Activated naive CD4-positive, alpha-beta T cell treated with anti-CD3 and anti-CD28 coated beads, Interleukin-2, amount 10 ng/mL, durations not matched to agents 7 days and 5 days (primary cell): Measurements from ENCODE around the gene LGR6.
A peak's percentile ranks its signal among the peaks of the same experiment; 100 is the strongest.
"Not testable (repeated sequence)": the region's sequence is repeated elsewhere in the genome, so short reads cannot be mapped to it uniquely, and the experiment has no call there.

Experiments used
- CTCF ChIA-PET: fragments of 350-600 bp; sonication (Branson Sonifier 250); formaldehyde crosslinking; loops from one replicate; lab custom pipeline; 2021; ENCODE audit warnings: antibody characterized with exemption; lab: Charles Lee
- DNase-seq: peaks from one replicate; pipeline ENCODE4 v3.0.0-alpha.2; 2020
- H3K27ac Mint-ChIP-seq: one replicate; pipeline ENCODE4 v1.8.0; 2021; ENCODE audit warnings: mild to moderate bottlenecking, moderate library complexity, mixed read lengths
- H3K27me3 Mint-ChIP-seq: one replicate; pipeline ENCODE4 v1.8.0; 2021; ENCODE audit warnings: mild to moderate bottlenecking, mixed read lengths
- H3K36me3 Mint-ChIP-seq: one replicate; pipeline ENCODE4 v1.8.0; 2021; ENCODE audit warnings: mixed read lengths
- H3K4me1 Mint-ChIP-seq: one replicate; pipeline ENCODE4 v1.8.0; 2021; ENCODE audit warnings: mixed read lengths
- H3K4me3 Mint-ChIP-seq: one replicate; pipeline ENCODE4 v1.8.0; 2021; ENCODE audit warnings: mild to moderate bottlenecking, moderate library complexity, mixed read lengths
- H3K9me3 Mint-ChIP-seq: one replicate; pipeline ENCODE4 v1.8.0; 2021; ENCODE audit warnings: mixed read lengths

Gene LGR6, protein sequence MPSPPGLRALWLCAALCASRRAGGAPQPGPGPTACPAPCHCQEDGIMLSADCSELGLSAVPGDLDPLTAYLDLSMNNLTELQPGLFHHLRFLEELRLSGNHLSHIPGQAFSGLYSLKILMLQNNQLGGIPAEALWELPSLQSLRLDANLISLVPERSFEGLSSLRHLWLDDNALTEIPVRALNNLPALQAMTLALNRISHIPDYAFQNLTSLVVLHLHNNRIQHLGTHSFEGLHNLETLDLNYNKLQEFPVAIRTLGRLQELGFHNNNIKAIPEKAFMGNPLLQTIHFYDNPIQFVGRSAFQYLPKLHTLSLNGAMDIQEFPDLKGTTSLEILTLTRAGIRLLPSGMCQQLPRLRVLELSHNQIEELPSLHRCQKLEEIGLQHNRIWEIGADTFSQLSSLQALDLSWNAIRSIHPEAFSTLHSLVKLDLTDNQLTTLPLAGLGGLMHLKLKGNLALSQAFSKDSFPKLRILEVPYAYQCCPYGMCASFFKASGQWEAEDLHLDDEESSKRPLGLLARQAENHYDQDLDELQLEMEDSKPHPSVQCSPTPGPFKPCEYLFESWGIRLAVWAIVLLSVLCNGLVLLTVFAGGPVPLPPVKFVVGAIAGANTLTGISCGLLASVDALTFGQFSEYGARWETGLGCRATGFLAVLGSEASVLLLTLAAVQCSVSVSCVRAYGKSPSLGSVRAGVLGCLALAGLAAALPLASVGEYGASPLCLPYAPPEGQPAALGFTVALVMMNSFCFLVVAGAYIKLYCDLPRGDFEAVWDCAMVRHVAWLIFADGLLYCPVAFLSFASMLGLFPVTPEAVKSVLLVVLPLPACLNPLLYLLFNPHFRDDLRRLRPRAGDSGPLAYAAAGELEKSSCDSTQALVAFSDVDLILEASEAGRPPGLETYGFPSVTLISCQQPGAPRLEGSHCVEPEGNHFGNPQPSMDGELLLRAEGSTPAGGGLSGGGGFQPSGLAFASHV

DNA sequence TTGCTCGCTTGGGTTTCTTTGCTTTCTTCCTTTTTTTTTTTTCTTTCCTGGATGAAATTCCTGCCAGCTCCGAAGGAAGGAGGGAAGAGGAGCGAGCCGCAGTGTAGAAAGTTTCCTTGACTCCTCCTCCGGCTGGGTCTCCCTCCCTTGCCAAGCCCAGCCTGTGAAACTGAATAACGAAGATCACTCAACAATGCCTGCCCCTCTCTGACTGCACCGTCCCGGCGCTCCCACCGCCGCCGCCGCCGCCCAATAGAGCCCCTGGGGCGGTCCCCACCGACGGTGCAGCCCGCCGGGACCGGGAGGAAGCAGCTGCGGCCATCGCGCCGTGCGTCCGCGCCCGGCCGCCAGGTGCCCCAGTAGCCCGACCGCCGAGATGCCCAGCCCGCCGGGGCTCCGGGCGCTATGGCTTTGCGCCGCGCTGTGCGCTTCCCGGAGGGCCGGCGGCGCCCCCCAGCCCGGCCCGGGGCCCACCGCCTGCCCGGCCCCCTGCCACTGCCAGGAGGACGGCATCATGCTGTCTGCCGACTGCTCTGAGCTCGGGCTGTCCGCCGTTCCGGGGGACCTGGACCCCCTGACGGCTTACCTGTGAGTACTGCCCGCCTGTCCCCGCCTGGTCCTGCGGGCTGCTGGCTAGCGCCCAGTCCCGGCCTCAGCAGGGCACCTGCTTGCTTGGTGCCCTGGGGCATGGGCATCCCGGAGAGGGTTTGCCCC is at the start of gene LGR6:
LGR6 (plus strand) TSS at position 186 of the 714 bp plus-strand sequence; CDS start at position 377, 191 bp downstream.
- Mint-ChIP-seq H3K36me3 (no peaks in the 10 kb centered on the region), H3K4me3 (no peak within 1 kb of the TSS)

GRCh38 chr1:202144402-202145067 is 49.1 kb upstream of the LGR6 start, which contains the start of gene ARL8A:
Gene ARL8A, minus strand, starts transcription at chr1:202144737. Its CDS starts 165 bp downstream, at chr1:202144572.
- H3K9me3 Mint-ChIP-seq = no peaks in the 10 kb centered on the region
- peak within 1 kb of the TSS; percentile 89 for H3K27ac Mint-ChIP-seq
- peak; percentile 82 for DNase-seq
- no peaks in the 10 kb centered on the region for H3K27me3 Mint-ChIP-seq
- CTCF ChIA-PET = interaction anchor here (1.6 to 2.0 kb wide), 2 partner anchors 10 kb away, joined by 4 to 9 read pairs; no protein-coding TSS in a partner anchor
- H3K4me3 Mint-ChIP-seq = peak within 1 kb of the TSS; percentile 96
- peaks cover 45% of the 10 kb centered on the region for H3K4me1 Mint-ChIP-seq
- peaks cover 21% of the 10 kb centered on the region for H3K36me3 Mint-ChIP-seq

More for the DNA sequence above, at the start of gene LGR6:
- Mint-ChIP-seq H3K9me3 (no peaks in the 10 kb centered on the region), H3K27me3 (peaks cover 68% of the 10 kb centered on the region), H3K4me1 (peaks cover 11% of the 10 kb centered on the region), H3K27ac (no peak within 1 kb of the TSS)
- CTCF ChIA-PET = interaction anchor here (0.8 to 2.9 kb wide), 30 partner anchors 10 to 526 kb away, joined by 3 to 43 read pairs (median 4); partner anchors contain the start of genes PTPN7 and UBE2T
- no peak for DNase-seq

DNA sequence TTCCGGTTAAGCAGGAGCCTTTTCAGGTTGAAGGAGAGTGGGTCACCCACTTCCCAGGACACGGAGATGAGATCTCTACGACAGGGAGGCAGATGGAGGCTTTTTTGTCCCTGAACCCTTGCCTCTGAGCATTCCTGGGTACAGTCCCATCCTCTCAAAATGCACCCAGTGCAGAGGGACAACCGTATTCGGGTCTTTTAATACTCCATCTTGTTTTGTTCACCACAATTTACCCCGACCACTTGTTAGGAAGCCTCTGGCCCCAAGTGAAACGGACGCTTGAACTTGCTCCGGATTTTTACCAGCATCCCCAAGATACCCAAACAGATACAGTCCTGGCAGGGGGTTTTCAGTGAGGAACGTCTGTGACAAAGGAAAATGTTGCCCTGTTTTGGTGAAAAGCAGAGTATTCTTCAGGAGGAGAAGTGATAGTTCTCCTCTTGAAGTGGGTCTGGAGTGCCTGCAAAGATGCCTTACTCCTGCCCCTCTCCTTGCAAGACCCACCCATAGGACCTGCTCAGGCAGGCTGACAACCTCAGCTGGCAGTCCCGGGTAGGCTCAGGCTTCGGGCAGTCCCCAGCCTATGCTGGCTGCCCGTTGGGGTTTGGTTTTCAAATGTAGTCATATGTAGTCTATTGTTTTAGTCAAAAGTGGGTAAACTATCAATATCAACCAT is 48.4 kb upstream of the LGR6 start:
- peaks cover 26% of the 10 kb centered on the region for H3K36me3 Mint-ChIP-seq
- H3K27me3 Mint-ChIP-seq = no peaks in the 10 kb centered on the region
- peak; percentile 40 for DNase-seq
- H3K27ac Mint-ChIP-seq = peak overlapping the region; percentile 89
- no peaks in the 10 kb centered on the region for H3K9me3 Mint-ChIP-seq
- CTCF ChIA-PET = interaction anchor here (1.0 to 2.0 kb wide), 2 partner anchors 9 kb away, joined by 8 to 11 read pairs; no protein-coding TSS in a partner anchor
- H3K4me1 Mint-ChIP-seq = peaks cover 45% of the 10 kb centered on the region
- peak overlapping the region; percentile 80 for H3K4me3 Mint-ChIP-seq

GRCh38 chr1:202145744-202146140 is 47.9 kb upstream of the LGR6 start:
- not testable (repeated sequence) for H3K9me3 Mint-ChIP-seq, H3K27me3 Mint-ChIP-seq, DNase-seq
- H3K4me3 Mint-ChIP-seq = peak overlapping the region; percentile 80
- peak overlapping the region; percentile 89 for H3K27ac Mint-ChIP-seq
- H3K4me1 Mint-ChIP-seq = peaks cover 42% of the 10 kb centered on the region
- peaks cover 30% of the 10 kb centered on the region for H3K36me3 Mint-ChIP-seq
- CTCF ChIA-PET = interaction anchor here (0.9 to 2.0 kb wide), 4 partner anchors 9 to 47 kb away, joined by 4 to 11 read pairs (median 7); partner anchors contain the start of gene LGR6

GRCh38 chr1:202146279-202146678 is 47.3 kb upstream of the LGR6 start:
- Mint-ChIP-seq H3K4me3 (no peak overlapping the region), H3K27ac (no peak overlapping the region), H3K27me3 (no peaks in the 10 kb centered on the region), H3K4me1 (peaks cover 37% of the 10 kb centered on the region), H3K36me3 (peaks cover 36% of the 10 kb centered on the region), H3K9me3 (no peaks in the 10 kb centered on the region)
- no peak for DNase-seq
- CTCF ChIA-PET = interaction anchor here (0.9 to 2.0 kb wide), 5 partner anchors 8 to 171 kb away, joined by 3 to 11 read pairs (median 6); partner anchors contain the start of gene LGR6

DNA sequence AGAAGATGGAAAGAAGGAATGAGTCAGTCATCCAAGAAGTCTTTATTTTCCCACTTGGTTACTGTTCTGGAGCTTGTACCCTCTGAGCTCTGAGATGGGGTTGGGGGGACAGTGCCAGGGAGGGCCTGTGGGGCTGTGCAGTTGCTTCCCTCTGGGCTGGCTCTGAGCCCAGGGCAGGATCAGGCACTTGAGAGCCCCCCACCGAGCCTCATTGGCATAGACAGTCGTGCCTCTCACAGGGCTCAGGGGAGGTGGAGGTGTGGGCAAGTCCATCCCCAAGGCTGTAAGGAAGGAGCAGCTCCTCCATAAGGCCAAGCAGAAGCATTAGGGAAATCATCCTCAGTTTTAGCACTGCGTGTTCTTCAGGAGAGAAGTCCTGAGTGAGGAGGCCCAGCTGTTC is 46.6 kb upstream of the LGR6 start:
- H3K4me3 Mint-ChIP-seq = no peak overlapping the region
- H3K27me3 Mint-ChIP-seq = no peaks in the 10 kb centered on the region
- peaks cover 33% of the 10 kb centered on the region for H3K4me1 Mint-ChIP-seq
- no peak for DNase-seq
- H3K27ac Mint-ChIP-seq = no peak overlapping the region
- CTCF ChIA-PET = interaction anchor here (0.6 to 2.0 kb wide), 5 partner anchors 11 to 201 kb away, joined by 3 to 8 read pairs (median 3); partner anchors contain the start of genes LGR6 and LMOD1
- no peaks in the 10 kb centered on the region for H3K9me3 Mint-ChIP-seq
- H3K36me3 Mint-ChIP-seq = peaks cover 38% of the 10 kb centered on the region

- H3K9me3 Mint-ChIP-seq = no peaks in the 10 kb centered on the region
- peaks cover 21% of the 10 kb centered on the region for H3K4me1 Mint-ChIP-seq
- peaks cover 49% of the 10 kb centered on the region for H3K36me3 Mint-ChIP-seq
- no peaks in the 10 kb centered on the region for H3K27me3 Mint-ChIP-seq
- DNase-seq = no peak
- CTCF ChIA-PET = interaction anchor here (0.6 to 1.4 kb wide), 3 partner anchors 11 to 489 kb away, joined by 3 read pairs; no protein-coding TSS in a partner anchor
- H3K4me3 Mint-ChIP-seq = no peak overlapping the region
- no peak overlapping the region for H3K27ac Mint-ChIP-seq
Observed at GRCh38 chr1:202148391-202148790, 45.2 kb upstream of the LGR6 start.

DNA sequence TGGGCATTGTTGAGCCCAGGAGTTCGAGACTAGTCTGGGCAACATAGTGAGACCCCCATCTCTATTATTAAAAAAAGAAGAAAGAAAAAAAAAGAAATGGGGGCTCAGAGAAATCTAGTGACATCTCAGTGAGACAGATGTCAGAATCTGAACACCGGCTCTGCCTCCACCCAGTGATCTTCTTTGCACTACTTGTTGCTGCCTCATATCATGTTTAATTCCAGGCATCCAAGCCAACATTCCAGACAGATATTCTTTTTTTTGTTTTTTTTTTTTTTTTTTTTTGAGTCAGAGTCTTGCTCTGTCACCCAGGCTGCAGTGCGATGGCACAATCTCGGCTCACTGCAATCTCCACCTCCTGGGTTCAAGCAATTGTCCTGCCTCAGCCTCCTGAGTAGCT is 44.0 kb upstream of the LGR6 start:
- no peaks in the 10 kb centered on the region for H3K27me3 Mint-ChIP-seq
- DNase-seq = no peak
- H3K9me3 Mint-ChIP-seq = no peaks in the 10 kb centered on the region
- H3K4me3 Mint-ChIP-seq = no peak overlapping the region
- peaks cover 21% of the 10 kb centered on the region for H3K4me1 Mint-ChIP-seq
- peaks cover 51% of the 10 kb centered on the region for H3K36me3 Mint-ChIP-seq
- CTCF ChIA-PET = no interaction called here
- H3K27ac Mint-ChIP-seq = no peak overlapping the region

DNA sequence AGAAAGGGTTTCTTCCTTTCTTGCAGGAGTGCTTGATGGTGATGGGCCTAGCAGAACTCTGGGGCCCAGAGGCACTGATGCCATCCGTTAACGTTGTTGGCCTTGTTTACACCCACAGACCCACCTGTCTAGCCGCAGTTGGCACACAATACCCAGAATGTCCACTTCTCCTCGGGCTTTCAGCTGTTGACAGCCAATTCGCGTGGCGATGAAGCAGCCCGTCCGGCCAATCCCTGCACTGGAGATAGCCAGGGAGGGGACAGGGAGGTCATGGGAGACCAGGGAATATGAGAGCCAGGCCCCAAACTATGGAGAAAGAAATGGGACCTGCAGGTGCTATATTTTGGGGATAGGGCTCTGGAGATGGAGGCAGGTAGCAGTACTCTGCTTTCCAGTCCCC is 43.4 kb upstream of the LGR6 start:
- no peak overlapping the region for H3K27ac Mint-ChIP-seq
- no peak overlapping the region for H3K4me3 Mint-ChIP-seq
- H3K27me3 Mint-ChIP-seq = no peaks in the 10 kb centered on the region
- CTCF ChIA-PET = no interaction called here
- H3K9me3 Mint-ChIP-seq = no peaks in the 10 kb centered on the region
- no peak for DNase-seq
- H3K36me3 Mint-ChIP-seq = peaks cover 58% of the 10 kb centered on the region
- peaks cover 24% of the 10 kb centered on the region for H3K4me1 Mint-ChIP-seq

- Mint-ChIP-seq H3K27ac (peak overlapping the region; percentile 24), H3K4me1 (peaks cover 24% of the 10 kb centered on the region)
- no peak for DNase-seq
Observed at GRCh38 chr1:202150602-202151001, 43.0 kb upstream of the LGR6 start.

GRCh38 chr1:202151045-202151444 is 42.6 kb upstream of the LGR6 start:
- H3K36me3 Mint-ChIP-seq = peaks cover 63% of the 10 kb centered on the region
- H3K9me3 Mint-ChIP-seq = no peaks in the 10 kb centered on the region
- CTCF ChIA-PET = no interaction called here
- peaks cover 25% of the 10 kb centered on the region for H3K4me1 Mint-ChIP-seq
- no peak for DNase-seq
- H3K4me3 Mint-ChIP-seq = no peak overlapping the region
- H3K27ac Mint-ChIP-seq = peak overlapping the region; percentile 24
- H3K27me3 Mint-ChIP-seq = no peaks in the 10 kb centered on the region

More at GRCh38 chr1:202150602-202151001, 43.0 kb upstream of the LGR6 start:
- Mint-ChIP-seq H3K36me3 (peaks cover 61% of the 10 kb centered on the region), H3K9me3 (no peaks in the 10 kb centered on the region), H3K4me3 (no peak overlapping the region), H3K27me3 (no peaks in the 10 kb centered on the region)
- CTCF ChIA-PET = no interaction called here

DNA sequence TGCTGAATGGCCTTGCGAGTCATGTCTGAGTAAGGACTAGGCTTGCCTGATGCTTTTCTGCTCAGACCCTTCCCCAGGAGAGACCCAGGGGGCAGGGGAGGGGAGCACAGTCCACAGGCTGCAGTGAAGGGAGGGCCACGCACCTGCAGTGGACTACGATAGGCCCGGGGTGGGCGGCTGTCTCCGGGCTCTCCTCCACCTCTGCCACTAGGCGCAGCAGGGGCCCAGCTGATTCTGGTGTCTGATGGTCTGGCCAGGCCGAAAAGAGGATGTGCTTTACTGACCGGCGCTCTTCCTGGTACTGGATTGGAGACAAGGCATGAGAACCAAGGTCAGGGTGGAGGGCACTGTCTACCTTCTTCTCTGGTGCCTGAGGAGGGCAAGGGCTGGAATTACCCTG is 41.2 kb upstream of the LGR6 start:
- CTCF ChIA-PET = interaction anchor here (0.7 kb wide), 1 partner anchor 38 kb away, joined by 3 read pairs; no protein-coding TSS in a partner anchor
- peaks cover 30% of the 10 kb centered on the region for H3K4me1 Mint-ChIP-seq

More for the DNA sequence above, 41.2 kb upstream of the LGR6 start:
- peaks cover 69% of the 10 kb centered on the region for H3K36me3 Mint-ChIP-seq
- no peak overlapping the region for H3K27ac Mint-ChIP-seq
- H3K4me3 Mint-ChIP-seq = no peak overlapping the region
- H3K27me3 Mint-ChIP-seq = no peaks in the 10 kb centered on the region
- no peak for DNase-seq
- no peaks in the 10 kb centered on the region for H3K9me3 Mint-ChIP-seq
